WTC11 (cell line): ENCODE data around the gene NR0B2. TPM values are rescaled to one million over a fixed set of nuclear protein-coding genes. Genes with fewer than 3 reads are reported as not detected.

Source experiments
- ATAC-seq: fragments of 200-7000 bp; cut with Tn5 transposase; 2 replicates; pipeline ENCODE4 v1.10.0; 2021; ENCODE audit warnings: mild to moderate bottlenecking, moderate library complexity
- CTCF ChIA-PET: fragments of 300-600 bp; sonication (Branson Sonifier 250); formaldehyde crosslinking; loops from one replicate; lab custom pipeline; 2021; ENCODE audit warnings: antibody characterized with exemption; lab: Charles Lee
- POLR2A ChIA-PET: fragments of 350-600 bp; sonication (Branson Sonifier 250); formaldehyde crosslinking; loops from one replicate; lab custom pipeline; 2021; ENCODE audit warnings: antibody characterized with exemption; lab: Charles Lee
- DNase-seq: peaks from one replicate; pipeline ENCODE4 v3.0.0; 2021; ENCODE audit warnings: low spot score
- H3K27ac Mint-ChIP-seq: 2 replicates; pipeline ENCODE4 v1.8.0; 2021; ENCODE audit warnings: mixed read lengths
- H3K27me3 Mint-ChIP-seq: 2 replicates; pipeline ENCODE4 v1.8.0; 2021; ENCODE audit warnings: low read depth, mild to moderate bottlenecking, moderate library complexity, mixed read lengths
- H3K36me3 Mint-ChIP-seq: 2 replicates; pipeline ENCODE4 v1.8.0; 2021; ENCODE audit warnings: mixed read lengths
- H3K4me1 Mint-ChIP-seq: 2 replicates; pipeline ENCODE4 v1.8.0; 2022; ENCODE audit warnings: mixed read lengths
- H3K4me3 Mint-ChIP-seq: 2 replicates; pipeline ENCODE4 v1.8.0; 2021; ENCODE audit warnings: mild to moderate bottlenecking, moderate library complexity, mixed read lengths
- H3K9me3 Mint-ChIP-seq: 2 replicates; pipeline ENCODE4 v1.8.0; 2021; ENCODE audit warnings: mixed read lengths
- ETV6 ChIP-seq: sonication (generic); formaldehyde crosslinking; IDR thresholded peaks from 2 replicates; pipeline ENCODE4 v1.8.1; 2022; ENCODE audit warnings: mild to moderate bottlenecking, missing genetic modification reagents
- FOXP1 ChIP-seq: sonication (generic); formaldehyde crosslinking; IDR thresholded peaks from 2 replicates; pipeline ENCODE4 v1.8.0; 2022; ENCODE audit warnings: missing genetic modification reagents, mild to moderate bottlenecking, moderate library complexity, borderline replicate concordance
- IRF1 ChIP-seq: sonication (generic); formaldehyde crosslinking; IDR thresholded peaks from 2 replicates; pipeline ENCODE4 v1.8.0; 2023; ENCODE audit warnings: missing genetic modification reagents
- JUN ChIP-seq: sonication (generic); formaldehyde crosslinking; IDR thresholded peaks from 2 replicates; pipeline ENCODE4 v1.8.0; 2023; ENCODE audit warnings: mild to moderate bottlenecking, missing genetic modification reagents
- MYBL2 ChIP-seq: sonication (generic); formaldehyde crosslinking; IDR thresholded peaks from 2 replicates; pipeline ENCODE4 v1.8.1; 2023; ENCODE audit warnings: mild to moderate bottlenecking, moderate library complexity, missing genetic modification reagents
- NR1H2 ChIP-seq: sonication (generic); formaldehyde crosslinking; IDR thresholded peaks from 2 replicates; pipeline ENCODE4 v1.9.0; 2021; ENCODE audit warnings: mild to moderate bottlenecking, moderate library complexity, missing genetic modification reagents
- OVOL2 ChIP-seq: fragments of 250-450 bp; sonication (Bioruptor Pico); IDR thresholded peaks from 2 replicates; pipeline ENCODE4 v1.9.0; 2021; ENCODE audit warnings: mild to moderate bottlenecking, borderline replicate concordance
- ZBTB21 ChIP-seq: sonication (generic); formaldehyde crosslinking; IDR thresholded peaks from 2 replicates; pipeline ENCODE4 v1.8.1; 2023; ENCODE audit warnings: mild to moderate bottlenecking, missing genetic modification reagents, borderline replicate concordance
- ZNF219 ChIP-seq: sonication (generic); formaldehyde crosslinking; IDR thresholded peaks from 2 replicates; pipeline ENCODE4 v1.8.0; 2023; ENCODE audit warnings: missing genetic modification reagents, mild to moderate bottlenecking, borderline replicate concordance
- ZNF317 ChIP-seq: sonication (generic); formaldehyde crosslinking; IDR thresholded peaks from 2 replicates; pipeline ENCODE4 v1.8.1; 2023; ENCODE audit warnings: low read depth, mild to moderate bottlenecking, moderate library complexity, missing genetic modification reagents, borderline replicate concordance
- ZNF425 ChIP-seq: fragments of 250-450 bp; sonication (Bioruptor Pico); conservative IDR thresholded peaks from 2 replicates; pipeline ENCODE4 v1.9.0; 2021; ENCODE audit warnings: mild to moderate bottlenecking
- ZNF671 ChIP-seq: fragments of 250-450 bp; sonication (Bioruptor Pico); IDR thresholded peaks from 2 replicates; pipeline ENCODE4 v1.8.0; 2021; ENCODE audit warnings: mild to moderate bottlenecking
- total RNA-seq: library from RNA; stranded (reverse); gene quantifications from 3 replicates; pipeline ENCODE4 v1.2.3, GENCODE V29; 2021
- TF ChIP-seq, protein P1 (sequence below): sonication (generic); formaldehyde crosslinking; IDR thresholded peaks from 2 replicates; pipeline ENCODE4 v1.8.0; 2022; ENCODE audit warnings: missing genetic modification reagents
- TF ChIP-seq, protein P2 (sequence below): sonication (generic); formaldehyde crosslinking; IDR thresholded peaks from 2 replicates; pipeline ENCODE4 v1.8.0; 2022; ENCODE audit warnings: mild to moderate bottlenecking, missing genetic modification reagents
- TF ChIP-seq, protein P3 (sequence below): sonication (generic); formaldehyde crosslinking; IDR thresholded peaks from 2 replicates; pipeline ENCODE4 v1.8.1; 2023; ENCODE audit warnings: mild to moderate bottlenecking, missing genetic modification reagents, moderate library complexity
- TF ChIP-seq, protein P4 (sequence below): sonication (generic); formaldehyde crosslinking; IDR thresholded peaks from 2 replicates; pipeline ENCODE4 v1.8.0; 2023; ENCODE audit warnings: mild to moderate bottlenecking, missing genetic modification reagents

Gene NR0B2
- total RNA-seq, 1 experiment from 2014 or later = not detected

- no peak overlapping the region for H3K27ac Mint-ChIP-seq
- no peak overlapping the region for H3K4me3 Mint-ChIP-seq
- H3K36me3 Mint-ChIP-seq = peaks cover 47% of the 10 kb centered on the region
- H3K9me3 Mint-ChIP-seq = no peaks in the 10 kb centered on the region
- no peaks in the 10 kb centered on the region for H3K27me3 Mint-ChIP-seq
- POLR2A ChIA-PET = no interaction called here
- CTCF ChIA-PET = no interaction called here
- TF ChIP-seq ZNF219 = no peak
- no peak for TF ChIP-seq ZBTB21 (CRISPR knock-in tag)
- TF ChIP-seq ETV6 (CRISPR knock-in tag) = no peak
- no peak for TF ChIP-seq NR1H2
- no peak for TF ChIP-seq ZNF317 (CRISPR knock-in tag)
- TF ChIP-seq ZNF671 (CRISPR knock-in tag) = no peak
- TF ChIP-seq JUN (CRISPR knock-in tag) = no peak
- TF ChIP-seq MYBL2 (CRISPR knock-in tag) = no peak
- no peak for TF ChIP-seq FOXP1 (CRISPR knock-in tag)
- no peak for TF ChIP-seq ZNF425 (CRISPR knock-in tag)
- TF ChIP-seq, protein P1, sequence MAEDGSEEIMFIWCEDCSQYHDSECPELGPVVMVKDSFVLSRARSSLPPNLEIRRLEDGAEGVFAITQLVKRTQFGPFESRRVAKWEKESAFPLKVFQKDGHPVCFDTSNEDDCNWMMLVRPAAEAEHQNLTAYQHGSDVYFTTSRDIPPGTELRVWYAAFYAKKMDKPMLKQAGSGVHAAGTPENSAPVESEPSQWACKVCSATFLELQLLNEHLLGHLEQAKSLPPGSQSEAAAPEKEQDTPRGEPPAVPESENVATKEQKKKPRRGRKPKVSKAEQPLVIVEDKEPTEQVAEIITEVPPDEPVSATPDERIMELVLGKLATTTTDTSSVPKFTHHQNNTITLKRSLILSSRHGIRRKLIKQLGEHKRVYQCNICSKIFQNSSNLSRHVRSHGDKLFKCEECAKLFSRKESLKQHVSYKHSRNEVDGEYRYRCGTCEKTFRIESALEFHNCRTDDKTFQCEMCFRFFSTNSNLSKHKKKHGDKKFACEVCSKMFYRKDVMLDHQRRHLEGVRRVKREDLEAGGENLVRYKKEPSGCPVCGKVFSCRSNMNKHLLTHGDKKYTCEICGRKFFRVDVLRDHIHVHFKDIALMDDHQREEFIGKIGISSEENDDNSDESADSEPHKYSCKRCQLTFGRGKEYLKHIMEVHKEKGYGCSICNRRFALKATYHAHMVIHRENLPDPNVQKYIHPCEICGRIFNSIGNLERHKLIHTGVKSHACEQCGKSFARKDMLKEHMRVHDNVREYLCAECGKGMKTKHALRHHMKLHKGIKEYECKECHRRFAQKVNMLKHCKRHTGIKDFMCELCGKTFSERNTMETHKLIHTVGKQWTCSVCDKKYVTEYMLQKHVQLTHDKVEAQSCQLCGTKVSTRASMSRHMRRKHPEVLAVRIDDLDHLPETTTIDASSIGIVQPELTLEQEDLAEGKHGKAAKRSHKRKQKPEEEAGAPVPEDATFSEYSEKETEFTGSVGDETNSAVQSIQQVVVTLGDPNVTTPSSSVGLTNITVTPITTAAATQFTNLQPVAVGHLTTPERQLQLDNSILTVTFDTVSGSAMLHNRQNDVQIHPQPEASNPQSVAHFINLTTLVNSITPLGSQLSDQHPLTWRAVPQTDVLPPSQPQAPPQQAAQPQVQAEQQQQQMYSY (CRISPR knock-in tag) = no peak
- TF ChIP-seq IRF1 (CRISPR knock-in tag) = no peak
- TF ChIP-seq, protein P2, sequence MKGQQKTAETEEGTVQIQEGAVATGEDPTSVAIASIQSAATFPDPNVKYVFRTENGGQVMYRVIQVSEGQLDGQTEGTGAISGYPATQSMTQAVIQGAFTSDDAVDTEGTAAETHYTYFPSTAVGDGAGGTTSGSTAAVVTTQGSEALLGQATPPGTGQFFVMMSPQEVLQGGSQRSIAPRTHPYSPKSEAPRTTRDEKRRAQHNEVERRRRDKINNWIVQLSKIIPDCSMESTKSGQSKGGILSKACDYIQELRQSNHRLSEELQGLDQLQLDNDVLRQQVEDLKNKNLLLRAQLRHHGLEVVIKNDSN (CRISPR knock-in tag) = no peak
- TF ChIP-seq, protein P3, sequence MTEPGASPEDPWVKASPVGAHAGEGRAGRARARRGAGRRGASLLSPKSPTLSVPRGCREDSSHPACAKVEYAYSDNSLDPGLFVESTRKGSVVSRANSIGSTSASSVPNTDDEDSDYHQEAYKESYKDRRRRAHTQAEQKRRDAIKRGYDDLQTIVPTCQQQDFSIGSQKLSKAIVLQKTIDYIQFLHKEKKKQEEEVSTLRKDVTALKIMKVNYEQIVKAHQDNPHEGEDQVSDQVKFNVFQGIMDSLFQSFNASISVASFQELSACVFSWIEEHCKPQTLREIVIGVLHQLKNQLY (CRISPR knock-in tag) = no peak
- TF ChIP-seq, protein P4, sequence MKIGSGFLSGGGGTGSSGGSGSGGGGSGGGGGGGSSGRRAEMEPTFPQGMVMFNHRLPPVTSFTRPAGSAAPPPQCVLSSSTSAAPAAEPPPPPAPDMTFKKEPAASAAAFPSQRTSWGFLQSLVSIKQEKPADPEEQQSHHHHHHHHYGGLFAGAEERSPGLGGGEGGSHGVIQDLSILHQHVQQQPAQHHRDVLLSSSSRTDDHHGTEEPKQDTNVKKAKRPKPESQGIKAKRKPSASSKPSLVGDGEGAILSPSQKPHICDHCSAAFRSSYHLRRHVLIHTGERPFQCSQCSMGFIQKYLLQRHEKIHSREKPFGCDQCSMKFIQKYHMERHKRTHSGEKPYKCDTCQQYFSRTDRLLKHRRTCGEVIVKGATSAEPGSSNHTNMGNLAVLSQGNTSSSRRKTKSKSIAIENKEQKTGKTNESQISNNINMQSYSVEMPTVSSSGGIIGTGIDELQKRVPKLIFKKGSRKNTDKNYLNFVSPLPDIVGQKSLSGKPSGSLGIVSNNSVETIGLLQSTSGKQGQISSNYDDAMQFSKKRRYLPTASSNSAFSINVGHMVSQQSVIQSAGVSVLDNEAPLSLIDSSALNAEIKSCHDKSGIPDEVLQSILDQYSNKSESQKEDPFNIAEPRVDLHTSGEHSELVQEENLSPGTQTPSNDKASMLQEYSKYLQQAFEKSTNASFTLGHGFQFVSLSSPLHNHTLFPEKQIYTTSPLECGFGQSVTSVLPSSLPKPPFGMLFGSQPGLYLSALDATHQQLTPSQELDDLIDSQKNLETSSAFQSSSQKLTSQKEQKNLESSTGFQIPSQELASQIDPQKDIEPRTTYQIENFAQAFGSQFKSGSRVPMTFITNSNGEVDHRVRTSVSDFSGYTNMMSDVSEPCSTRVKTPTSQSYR (CRISPR knock-in tag) = no peak
- no peak for TF ChIP-seq OVOL2 (CRISPR knock-in tag)
- TF ChIP-seq, all 79 proteins: peak for 0
- no peaks in the 10 kb centered on the region for H3K4me1 Mint-ChIP-seq
- no peak for ATAC-seq
- no peak for DNase-seq
Observed at GRCh38 chr1:26942656-26943055, 28.9 kb upstream of the NR0B2 start.
